SK-N-SH treated with all-trans-retinoic acid at 6 μM for 48 hours (cell line): ENCODE data around the gene ACSL1.
"Not testable (repeated sequence)": the region's sequence is repeated elsewhere in the genome, so short reads cannot be mapped to it uniquely, and the experiment has no call there.

ENCODE experiments used
- ATAC-seq: fragments of 200-7000 bp; cut with Tn5 transposase; 3 replicates; pipeline ENCODE4 v1.9.1; 2020; ENCODE audit warnings: mild to moderate bottlenecking, moderate library complexity
- ARNTL ChIP-seq: fragments of 450-650 bp; formaldehyde crosslinking; IDR thresholded peaks from 2 replicates; pipeline ENCODE4 v1.5.0; 2020; ENCODE audit warnings: low read depth, mild to moderate bottlenecking, moderate library complexity, borderline replicate concordance
- BACH2 ChIP-seq: fragments of 250-450 bp; sonication (Bioruptor Pico); IDR thresholded peaks from 2 replicates; pipeline ENCODE4 v1.9.0; 2021; ENCODE audit warnings: mild to moderate bottlenecking, borderline replicate concordance
- CREB5 ChIP-seq: fragments of 250-450 bp; sonication (Bioruptor Pico); IDR thresholded peaks from 2 replicates; pipeline ENCODE4 v1.5.1; 2020; ENCODE audit warnings: low read depth, mild to moderate bottlenecking, moderate library complexity
- CSDC2 ChIP-seq: fragments of 250-450 bp; sonication (Bioruptor Pico); IDR thresholded peaks from 2 replicates; pipeline ENCODE4 v1.5.0; 2020; ENCODE audit warnings: mild to moderate bottlenecking, moderate library complexity
- CSRNP3 ChIP-seq: fragments of 250-450 bp; sonication (Bioruptor Pico); IDR thresholded peaks from 2 replicates; pipeline ENCODE4 v1.5.1; 2021; ENCODE audit warnings: mild to moderate bottlenecking, moderate library complexity
- ESRRG ChIP-seq: fragments of 250-450 bp; sonication (Bioruptor Pico); IDR thresholded peaks from 2 replicates; pipeline ENCODE4 v1.6.1; 2021; ENCODE audit warnings: mild to moderate bottlenecking
- GLIS3 ChIP-seq: fragments of 250-450 bp; sonication (Bioruptor Pico); IDR thresholded peaks from 2 replicates; pipeline ENCODE4 v1.5.0; 2020; ENCODE audit warnings: mild to moderate bottlenecking, moderate library complexity
- ISL1 ChIP-seq: fragments of 250-450 bp; sonication (Bioruptor Pico); IDR thresholded peaks from 2 replicates; pipeline ENCODE4 v2.1.2; 2022; ENCODE audit warnings: mild to moderate bottlenecking, moderate library complexity
- OSR1 ChIP-seq: fragments of 250-450 bp; sonication (Bioruptor Pico); IDR thresholded peaks from 2 replicates; pipeline ENCODE4 v1.8.0; 2022; ENCODE audit warnings: moderate library complexity, mild to moderate bottlenecking, inconsistent platforms
- POU6F1 ChIP-seq: fragments of 250-450 bp; sonication (Bioruptor Pico); IDR thresholded peaks from 2 replicates; pipeline ENCODE4 v1.8.0; 2021; ENCODE audit warnings: low read depth, mild to moderate bottlenecking, moderate library complexity, borderline replicate concordance
- PPARA ChIP-seq: fragments of 250-450 bp; sonication (Bioruptor Pico); IDR thresholded peaks from 2 replicates; pipeline ENCODE4 v1.5.0; 2020; ENCODE audit warnings: mild to moderate bottlenecking, borderline replicate concordance
- RARB ChIP-seq: fragments of 250-450 bp; sonication (Bioruptor Pico); IDR thresholded peaks from 2 replicates; pipeline ENCODE4 v1.8.0; 2021; ENCODE audit warnings: mild to moderate bottlenecking, moderate library complexity
- SNAI2 ChIP-seq: fragments of 250-450 bp; sonication (Bioruptor Pico); IDR thresholded peaks from 2 replicates; pipeline ENCODE4 v1.5.0; 2020; ENCODE audit warnings: mild to moderate bottlenecking, moderate library complexity
- TOX ChIP-seq: fragments of 250-450 bp; sonication (Bioruptor Pico); IDR thresholded peaks from 2 replicates; pipeline ENCODE4 v1.8.0; 2021; ENCODE audit warnings: mild to moderate bottlenecking, moderate library complexity, borderline replicate concordance
- ZC3H10 ChIP-seq: fragments of 250-450 bp; sonication (Bioruptor Pico); IDR thresholded peaks from 2 replicates; pipeline ENCODE4 v1.5.1; 2021; ENCODE audit warnings: mild to moderate bottlenecking, moderate library complexity
- ZFP30 ChIP-seq: fragments of 450-650 bp; formaldehyde crosslinking; IDR thresholded peaks from 2 replicates; pipeline ENCODE4 v1.5.0; 2022; ENCODE audit warnings: mild to moderate bottlenecking, moderate library complexity
- ZNF565 ChIP-seq: fragments of 450-650 bp; formaldehyde crosslinking; conservative IDR thresholded peaks from 2 replicates; pipeline ENCODE4 v1.5.0; 2020; ENCODE audit warnings: low read depth, mild to moderate bottlenecking, moderate library complexity
- ZNF70 ChIP-seq: fragments of 450-650 bp; formaldehyde crosslinking; IDR thresholded peaks from 2 replicates; pipeline ENCODE4 v1.5.0; 2020; ENCODE audit warnings: mild to moderate bottlenecking, moderate library complexity
- ZNF8 ChIP-seq: fragments of 450-650 bp; formaldehyde crosslinking; IDR thresholded peaks from 2 replicates; pipeline ENCODE4 v1.5.0; 2020; ENCODE audit warnings: mild to moderate bottlenecking, moderate library complexity
- TF ChIP-seq, protein P1 (sequence below): fragments of 250-450 bp; sonication (Bioruptor Pico); IDR thresholded peaks from 2 replicates; pipeline ENCODE4 v1.5.0; 2020; ENCODE audit warnings: mild to moderate bottlenecking, moderate library complexity
- TF ChIP-seq, protein P2 (sequence below): fragments of 250-450 bp; sonication (Bioruptor Pico); IDR thresholded peaks from 2 replicates; pipeline ENCODE4 v1.8.0; 2020; ENCODE audit warnings: mild to moderate bottlenecking, moderate library complexity, borderline replicate concordance

ACSL1 gene

GRCh38 chr4:184745831-184746795, 79.7 kb downstream of the ACSL1 start:
- peak; percentile 91 for ATAC-seq

GRCh38 chr4:184744236-184744635, 81.5 kb downstream of the ACSL1 start:
- TF ChIP-seq CSDC2 (CRISPR knock-in tag) (no peak), RARB (CRISPR knock-in tag) (no peak), ZNF565 (CRISPR knock-in tag) (no peak), ZFP30 (CRISPR knock-in tag) (no peak), ZNF70 (CRISPR knock-in tag) (no peak), ESRRG (no peak), TOX (CRISPR knock-in tag) (no peak), SNAI2 (no peak), OSR1 (CRISPR knock-in tag) (no peak), ZC3H10 (CRISPR knock-in tag) (no peak), CREB5 (CRISPR knock-in tag) (no peak)
- TF ChIP-seq, protein P1, sequence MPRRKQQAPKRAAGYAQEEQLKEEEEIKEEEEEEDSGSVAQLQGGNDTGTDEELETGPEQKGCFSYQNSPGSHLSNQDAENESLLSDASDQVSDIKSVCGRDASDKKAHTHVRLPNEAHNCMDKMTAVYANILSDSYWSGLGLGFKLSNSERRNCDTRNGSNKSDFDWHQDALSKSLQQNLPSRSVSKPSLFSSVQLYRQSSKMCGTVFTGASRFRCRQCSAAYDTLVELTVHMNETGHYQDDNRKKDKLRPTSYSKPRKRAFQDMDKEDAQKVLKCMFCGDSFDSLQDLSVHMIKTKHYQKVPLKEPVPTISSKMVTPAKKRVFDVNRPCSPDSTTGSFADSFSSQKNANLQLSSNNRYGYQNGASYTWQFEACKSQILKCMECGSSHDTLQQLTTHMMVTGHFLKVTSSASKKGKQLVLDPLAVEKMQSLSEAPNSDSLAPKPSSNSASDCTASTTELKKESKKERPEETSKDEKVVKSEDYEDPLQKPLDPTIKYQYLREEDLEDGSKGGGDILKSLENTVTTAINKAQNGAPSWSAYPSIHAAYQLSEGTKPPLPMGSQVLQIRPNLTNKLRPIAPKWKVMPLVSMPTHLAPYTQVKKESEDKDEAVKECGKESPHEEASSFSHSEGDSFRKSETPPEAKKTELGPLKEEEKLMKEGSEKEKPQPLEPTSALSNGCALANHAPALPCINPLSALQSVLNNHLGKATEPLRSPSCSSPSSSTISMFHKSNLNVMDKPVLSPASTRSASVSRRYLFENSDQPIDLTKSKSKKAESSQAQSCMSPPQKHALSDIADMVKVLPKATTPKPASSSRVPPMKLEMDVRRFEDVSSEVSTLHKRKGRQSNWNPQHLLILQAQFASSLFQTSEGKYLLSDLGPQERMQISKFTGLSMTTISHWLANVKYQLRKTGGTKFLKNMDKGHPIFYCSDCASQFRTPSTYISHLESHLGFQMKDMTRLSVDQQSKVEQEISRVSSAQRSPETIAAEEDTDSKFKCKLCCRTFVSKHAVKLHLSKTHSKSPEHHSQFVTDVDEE, result no peak
- TF ChIP-seq, all 23 proteins: peak for 0
- ATAC-seq, result no peak

More at GRCh38 chr4:184745831-184746795, 79.7 kb downstream of the ACSL1 start:
- TF ChIP-seq ESRRG, result 0 out of 2 replicates have a peak, but pooled peaks have one; percentile 61
- TF ChIP-seq SNAI2, result peak; percentile 17; the same call in 1 of the 2 replicates
- no peak for TF ChIP-seq POU6F1 (CRISPR knock-in tag)

DNA sequence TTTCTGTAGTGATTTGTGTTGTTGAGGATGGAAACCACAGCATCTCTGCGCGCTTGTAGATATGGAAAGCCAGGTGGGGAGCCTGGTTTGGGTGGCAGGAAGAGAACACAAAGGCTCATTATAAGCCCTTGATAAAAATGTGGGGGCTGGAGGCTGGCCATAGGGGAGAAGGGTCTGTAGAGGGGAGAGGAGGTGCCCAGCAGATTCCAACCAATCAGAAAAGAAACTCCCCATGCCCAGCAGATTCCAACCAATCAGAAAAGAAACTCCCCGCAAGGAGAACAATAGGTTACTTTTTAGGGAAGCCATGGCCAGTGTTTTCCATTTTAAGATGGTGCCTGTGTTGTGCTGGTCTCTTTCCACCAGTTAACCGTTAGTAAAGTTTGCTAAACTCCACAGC, 82.1 kb downstream of the ACSL1 start:
- ATAC-seq, result no peak
- no peak for TF ChIP-seq RARB (CRISPR knock-in tag)
- TF ChIP-seq ZNF8 (CRISPR knock-in tag), result no peak
- TF ChIP-seq ZNF70 (CRISPR knock-in tag), result no peak
- no peak for TF ChIP-seq CSRNP3 (CRISPR knock-in tag)
- TF ChIP-seq ARNTL (CRISPR knock-in tag), result no peak
- TF ChIP-seq SNAI2, result no peak
- no peak for TF ChIP-seq ESRRG
- no peak for TF ChIP-seq ZFP30 (CRISPR knock-in tag)
- TF ChIP-seq ISL1, result no peak

DNA sequence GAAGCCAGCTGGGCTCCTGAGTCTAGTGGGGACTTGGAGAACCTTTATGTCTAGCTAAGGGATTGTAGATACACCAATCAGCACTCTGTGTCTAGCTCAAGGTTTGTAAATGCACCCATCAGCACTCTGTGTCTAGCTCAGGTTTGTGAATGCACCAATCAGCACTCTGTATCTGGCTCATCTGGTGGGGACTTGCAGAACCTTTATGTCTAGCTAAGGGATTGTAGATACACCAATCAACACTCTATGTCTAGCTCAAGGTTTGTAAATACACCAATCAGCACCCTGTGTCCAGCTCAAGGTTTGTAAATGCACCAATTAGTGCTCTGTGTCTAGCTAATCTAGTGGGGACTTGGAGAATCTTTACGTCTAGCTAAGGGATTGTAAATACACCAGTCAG, 84.1 kb downstream of the ACSL1 start:
- ATAC-seq, result not testable (repeated sequence)

GRCh38 chr4:184740980-184741391, 84.8 kb downstream of the ACSL1 start:
- ATAC-seq, result no peak
- TF ChIP-seq TOX (CRISPR knock-in tag), result no peak
- no peak for TF ChIP-seq CSDC2 (CRISPR knock-in tag)
- no peak for TF ChIP-seq PPARA
- no peak for TF ChIP-seq ZFP30 (CRISPR knock-in tag)
- TF ChIP-seq SNAI2, result no peak
- TF ChIP-seq ARNTL (CRISPR knock-in tag), result no peak
- TF ChIP-seq, protein P2, sequence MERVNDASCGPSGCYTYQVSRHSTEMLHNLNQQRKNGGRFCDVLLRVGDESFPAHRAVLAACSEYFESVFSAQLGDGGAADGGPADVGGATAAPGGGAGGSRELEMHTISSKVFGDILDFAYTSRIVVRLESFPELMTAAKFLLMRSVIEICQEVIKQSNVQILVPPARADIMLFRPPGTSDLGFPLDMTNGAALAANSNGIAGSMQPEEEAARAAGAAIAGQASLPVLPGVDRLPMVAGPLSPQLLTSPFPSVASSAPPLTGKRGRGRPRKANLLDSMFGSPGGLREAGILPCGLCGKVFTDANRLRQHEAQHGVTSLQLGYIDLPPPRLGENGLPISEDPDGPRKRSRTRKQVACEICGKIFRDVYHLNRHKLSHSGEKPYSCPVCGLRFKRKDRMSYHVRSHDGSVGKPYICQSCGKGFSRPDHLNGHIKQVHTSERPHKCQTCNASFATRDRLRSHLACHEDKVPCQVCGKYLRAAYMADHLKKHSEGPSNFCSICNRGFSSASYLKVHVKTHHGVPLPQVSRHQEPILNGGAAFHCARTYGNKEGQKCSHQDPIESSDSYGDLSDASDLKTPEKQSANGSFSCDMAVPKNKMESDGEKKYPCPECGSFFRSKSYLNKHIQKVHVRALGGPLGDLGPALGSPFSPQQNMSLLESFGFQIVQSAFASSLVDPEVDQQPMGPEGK (CRISPR knock-in tag), result no peak
- TF ChIP-seq ZNF70 (CRISPR knock-in tag), result no peak
- TF ChIP-seq BACH2 (CRISPR knock-in tag), result no peak
- TF ChIP-seq GLIS3 (CRISPR knock-in tag), result no peak
- no peak for TF ChIP-seq CREB5 (CRISPR knock-in tag)
- TF ChIP-seq ZNF8 (CRISPR knock-in tag), result no peak
